HUES6 (cell line): ENCODE results near the gene ZC3H12D.

ENCODE experiments used
- H3K27ac ChIP-seq: 2 replicates; pipeline ENCODE4 v1.7.0; 2013; ENCODE audit warnings: low read depth, mild to moderate bottlenecking, low read length, inconsistent platforms
- H3K27me3 ChIP-seq: 2 replicates; pipeline ENCODE4 v1.6.1; 2013; ENCODE audit warnings: low read length; ENCODE audit not compliant: control insufficient read depth, insufficient read depth
- H3K36me3 ChIP-seq: 2 replicates; pipeline ENCODE4 v1.6.1; 2013; ENCODE audit warnings: low read length; ENCODE audit not compliant: control insufficient read depth, insufficient read depth
- H3K4me1 ChIP-seq: 2 replicates; pipeline ENCODE4 v1.6.1; 2013; ENCODE audit warnings: low read length; ENCODE audit not compliant: control insufficient read depth, insufficient read depth
- H3K4me3 ChIP-seq: 2 replicates; pipeline ENCODE4 v1.5.1; 2013; ENCODE audit warnings: low read depth, low read length
- H3K9ac ChIP-seq: one replicate; pipeline ENCODE4 v1.6.1; 2013; ENCODE audit warnings: mild to moderate bottlenecking, low read length
- H3K9me3 ChIP-seq: 2 replicates; pipeline ENCODE4 v1.6.1; 2013; ENCODE audit warnings: low read depth, low read length; ENCODE audit not compliant: control insufficient read depth, insufficient read depth

Gene ZC3H12D

GRCh38 chr6:149457316-149457884 is 27.4 kb downstream of the ZC3H12D start:
- Histone ChIP-seq H3K9me3 (no peaks in the 10 kb centered on the region), H3K27me3 (peaks cover 5% of the 10 kb centered on the region), H3K36me3 (no peaks in the 10 kb centered on the region), H3K4me1 (no peaks in the 10 kb centered on the region), H3K9ac (no peak overlapping the region), H3K27ac (no peak overlapping the region), H3K4me3 (no peak overlapping the region)

GRCh38 chr6:149456311-149457021 is 28.3 kb downstream of the ZC3H12D start:
- no peaks in the 10 kb centered on the region for H3K9me3 ChIP-seq
- peaks cover 14% of the 10 kb centered on the region for H3K27me3 ChIP-seq
- no peak overlapping the region for H3K9ac ChIP-seq
- no peaks in the 10 kb centered on the region for H3K36me3 ChIP-seq
- no peak overlapping the region for H3K4me3 ChIP-seq
- H3K27ac ChIP-seq = no peak overlapping the region
- 0 out of 2 replicates have a peak, but pooled peaks cover 3% of the 10 kb centered on the region for H3K4me1 ChIP-seq

GRCh38 chr6:149455031-149455732 is 29.6 kb downstream of the ZC3H12D start:
- no peaks in the 10 kb centered on the region for H3K36me3 ChIP-seq
- no peak overlapping the region for H3K27ac ChIP-seq
- H3K4me1 ChIP-seq = 0 out of 2 replicates have a peak, but pooled peaks cover 3% of the 10 kb centered on the region
- H3K4me3 ChIP-seq = no peak overlapping the region
- H3K9ac ChIP-seq = no peak overlapping the region
- peaks cover 27% of the 10 kb centered on the region for H3K27me3 ChIP-seq
- H3K9me3 ChIP-seq = no peaks in the 10 kb centered on the region

- H3K9ac ChIP-seq = no peak overlapping the region
- H3K4me1 ChIP-seq = 0 out of 2 replicates have a peak, but pooled peaks cover 3% of the 10 kb centered on the region
- H3K36me3 ChIP-seq = no peaks in the 10 kb centered on the region
- H3K9me3 ChIP-seq = no peaks in the 10 kb centered on the region
- H3K27ac ChIP-seq = no peak overlapping the region
- H3K27me3 ChIP-seq = peaks cover 34% of the 10 kb centered on the region
- H3K4me3 ChIP-seq = no peak overlapping the region
Measured at GRCh38 chr6:149454346-149454848, 30.4 kb downstream of the ZC3H12D start.

- H3K4me3 ChIP-seq = no peak overlapping the region
- no peaks in the 10 kb centered on the region for H3K9me3 ChIP-seq
- H3K9ac ChIP-seq = no peak overlapping the region
- peaks cover 34% of the 10 kb centered on the region for H3K27me3 ChIP-seq
- H3K36me3 ChIP-seq = no peaks in the 10 kb centered on the region
- H3K4me1 ChIP-seq = 0 out of 2 replicates have a peak, but pooled peaks cover 3% of the 10 kb centered on the region
- no peak overlapping the region for H3K27ac ChIP-seq
Measured at GRCh38 chr6:149453597-149454345, 31.0 kb downstream of the ZC3H12D start.

GRCh38 chr6:149452037-149452939 is 32.5 kb downstream of the ZC3H12D start:
- Histone ChIP-seq H3K27me3 (peaks cover 34% of the 10 kb centered on the region), H3K9me3 (no peaks in the 10 kb centered on the region), H3K27ac (no peak overlapping the region), H3K4me1 (0 out of 2 replicates have a peak, but pooled peaks cover 3% of the 10 kb centered on the region), H3K36me3 (no peaks in the 10 kb centered on the region), H3K9ac (no peak overlapping the region), H3K4me3 (peak overlapping the region; percentile 70; the same call in 1 of the 2 replicates)

- Histone ChIP-seq H3K9ac (no peak overlapping the region), H3K9me3 (no peaks in the 10 kb centered on the region), H3K27ac (no peak overlapping the region), H3K4me1 (0 out of 2 replicates have a peak, but pooled peaks cover 3% of the 10 kb centered on the region), H3K4me3 (peak overlapping the region; percentile 70), H3K27me3 (peaks cover 34% of the 10 kb centered on the region), H3K36me3 (no peaks in the 10 kb centered on the region)
Measured at GRCh38 chr6:149451376-149452036, 33.3 kb downstream of the ZC3H12D start.

- Histone ChIP-seq H3K27ac (no peak overlapping the region), H3K4me3 (peak overlapping the region; percentile 70), H3K9ac (peak overlapping the region; percentile 50)
Measured at GRCh38 chr6:149450679-149451375, 34.0 kb downstream of the ZC3H12D start.

More at GRCh38 chr6:149450679-149451375, 34.0 kb downstream of the ZC3H12D start:
- H3K4me1 ChIP-seq = 0 out of 2 replicates have a peak, but pooled peaks cover 3% of the 10 kb centered on the region
- no peaks in the 10 kb centered on the region for H3K9me3 ChIP-seq
- H3K27me3 ChIP-seq = peaks cover 34% of the 10 kb centered on the region
- no peaks in the 10 kb centered on the region for H3K36me3 ChIP-seq
